ENCODE results near the gene ANO10.
"Not testable (repeated sequence)": the region's sequence is repeated elsewhere in the genome, so short reads cannot be mapped to it uniquely, and the experiment has no call there.

ANO10 gene

DNA sequence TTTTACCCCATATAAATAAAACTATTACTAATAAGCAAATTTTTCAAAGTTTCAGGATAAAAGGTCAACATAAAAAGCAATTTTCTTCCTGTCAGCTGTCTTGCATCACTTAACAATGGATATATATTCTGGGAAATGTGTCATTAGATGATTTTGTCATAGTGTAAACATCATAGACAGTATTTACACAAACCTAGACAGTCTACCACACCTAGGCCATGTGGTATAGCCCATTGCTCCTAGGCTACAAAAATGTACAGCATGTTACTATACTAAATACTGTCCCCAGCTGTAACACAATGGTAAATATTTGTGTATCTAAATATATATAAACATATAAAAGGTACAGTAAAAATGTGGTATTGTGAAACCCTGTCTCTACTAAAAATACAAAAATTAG is 156.7 kb downstream of the ANO10 start:
- DNase-seq, result no peak

DNA sequence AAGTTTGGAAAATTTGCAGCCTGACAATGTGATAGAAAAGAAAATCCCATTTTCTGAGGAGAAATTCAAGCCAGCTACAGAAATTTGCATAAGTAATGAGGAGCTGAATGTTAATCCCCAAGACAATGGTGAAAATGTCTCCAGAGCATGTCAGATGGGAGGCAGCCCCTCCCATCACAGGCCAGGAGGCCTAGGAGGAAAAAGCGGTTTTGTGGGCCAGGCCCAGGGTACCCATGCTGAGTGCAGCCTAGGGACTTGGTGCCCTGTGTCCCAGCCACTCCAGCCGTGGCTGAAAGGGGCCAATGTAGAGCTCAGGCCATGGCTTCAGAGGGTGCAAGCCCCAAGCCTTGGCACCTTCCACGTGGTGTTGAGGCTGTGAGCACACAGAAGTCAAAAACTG is 159.2 kb downstream of the ANO10 start:
- not testable (repeated sequence) for DNase-seq

GRCh38 chr3:43461345-43461744 is 160.5 kb downstream of the ANO10 start:
- DNase-seq, result no peak

DNA sequence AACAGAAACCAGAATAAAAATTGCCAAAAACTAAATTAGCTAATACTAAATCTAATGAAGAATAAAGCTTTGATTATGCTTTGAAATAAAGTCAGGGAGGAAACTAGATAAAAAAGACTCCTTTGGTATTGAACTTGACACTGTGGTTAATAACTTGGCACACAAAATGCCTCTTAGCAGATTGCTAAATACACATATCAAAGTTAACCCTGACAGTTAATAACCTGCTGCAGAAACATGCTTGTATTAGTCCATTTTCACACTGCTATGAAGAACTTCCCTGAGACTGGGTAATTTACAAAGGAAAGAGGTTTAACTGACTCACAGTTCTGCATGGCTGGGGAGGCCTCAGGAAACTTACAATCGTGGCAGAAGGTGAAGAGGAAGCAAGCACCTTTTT is 164.8 kb downstream of the ANO10 start:
- DNase-seq, result not testable (repeated sequence)

DNA sequence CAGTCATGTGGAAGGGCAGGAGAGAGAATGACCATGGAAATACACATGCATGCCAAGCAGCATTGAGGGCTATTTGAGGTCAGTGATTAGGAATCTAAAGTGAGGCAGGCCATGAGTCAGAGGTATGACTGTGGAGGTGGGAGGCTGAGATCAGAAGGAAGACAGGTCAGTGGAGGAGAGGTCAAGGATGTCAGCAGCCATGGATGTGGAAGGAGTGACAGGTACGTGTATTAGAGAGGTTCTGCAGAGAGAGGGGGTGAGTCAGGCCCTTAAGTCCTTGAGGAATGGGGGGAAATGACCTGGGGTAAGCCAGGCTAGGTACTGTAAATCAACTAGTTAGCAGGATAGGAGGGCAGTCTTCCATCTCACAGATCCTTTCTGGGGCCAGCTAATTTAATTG is 166.6 kb downstream of the ANO10 start:
- DNase-seq, result no peak

GRCh38 chr3:43453981-43454380 is 167.8 kb downstream of the ANO10 start:
- DNase-seq, result no peak

DNA sequence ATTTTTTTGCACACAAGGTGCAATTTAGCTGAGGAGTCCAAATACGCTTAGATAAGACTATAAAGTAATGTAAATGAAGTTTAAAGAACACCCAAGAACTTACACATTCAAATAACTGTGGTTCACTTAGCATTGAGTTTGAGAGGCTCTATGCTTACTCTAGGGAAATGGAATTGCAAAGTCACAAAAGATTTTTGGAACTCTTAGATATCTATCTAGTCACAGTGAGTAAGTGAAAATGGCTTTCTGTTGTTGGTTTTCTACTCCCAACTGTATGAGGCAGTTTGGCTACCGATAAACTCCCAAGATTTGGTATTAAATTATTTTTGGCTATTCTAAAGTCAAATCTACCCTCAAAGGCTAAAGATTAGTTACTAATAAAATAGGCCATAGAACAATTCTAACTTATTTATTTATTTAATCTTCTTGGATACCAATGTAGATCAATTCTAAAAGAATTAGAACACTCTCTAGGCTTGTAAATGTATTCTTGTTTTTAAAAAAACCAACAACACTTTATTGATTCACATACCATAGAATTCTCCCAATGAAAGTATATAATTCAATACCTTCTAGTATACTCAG is 170.0 kb downstream of the ANO10 start:
- DNase-seq, result no peak

- no peak for DNase-seq
These were observed 173.7 kb downstream of the ANO10 start for GRCh38 chr3:43448098-43448497.

GRCh38 chr3:43445820-43446219 is 176.0 kb downstream of the ANO10 start:
- no peak for DNase-seq

DNA sequence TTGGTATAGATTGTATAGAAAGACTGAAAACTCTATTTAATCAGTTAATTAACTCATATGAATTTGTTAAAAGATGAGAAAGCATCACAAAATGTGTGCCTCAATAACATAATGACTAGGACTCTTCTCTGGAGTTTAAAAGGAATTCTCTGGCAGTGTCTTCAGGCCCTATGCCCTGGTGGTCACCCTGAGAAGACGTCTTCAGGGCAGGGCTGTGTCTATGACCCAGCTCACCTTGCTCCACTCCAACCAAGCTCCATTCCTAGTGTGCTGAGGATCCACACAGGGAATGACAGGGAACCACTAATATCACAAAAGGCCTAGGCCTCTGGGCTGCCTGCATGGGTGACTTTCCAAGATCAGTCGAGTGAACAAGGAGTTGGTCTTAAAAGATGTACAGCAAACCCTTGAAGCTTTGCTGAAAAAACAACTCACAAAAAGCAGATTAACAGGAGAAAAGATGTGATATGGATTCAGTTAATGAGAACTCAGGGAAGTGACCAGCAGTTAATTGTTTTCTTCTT is 178.9 kb downstream of the ANO10 start:
- no peak for DNase-seq

DNA sequence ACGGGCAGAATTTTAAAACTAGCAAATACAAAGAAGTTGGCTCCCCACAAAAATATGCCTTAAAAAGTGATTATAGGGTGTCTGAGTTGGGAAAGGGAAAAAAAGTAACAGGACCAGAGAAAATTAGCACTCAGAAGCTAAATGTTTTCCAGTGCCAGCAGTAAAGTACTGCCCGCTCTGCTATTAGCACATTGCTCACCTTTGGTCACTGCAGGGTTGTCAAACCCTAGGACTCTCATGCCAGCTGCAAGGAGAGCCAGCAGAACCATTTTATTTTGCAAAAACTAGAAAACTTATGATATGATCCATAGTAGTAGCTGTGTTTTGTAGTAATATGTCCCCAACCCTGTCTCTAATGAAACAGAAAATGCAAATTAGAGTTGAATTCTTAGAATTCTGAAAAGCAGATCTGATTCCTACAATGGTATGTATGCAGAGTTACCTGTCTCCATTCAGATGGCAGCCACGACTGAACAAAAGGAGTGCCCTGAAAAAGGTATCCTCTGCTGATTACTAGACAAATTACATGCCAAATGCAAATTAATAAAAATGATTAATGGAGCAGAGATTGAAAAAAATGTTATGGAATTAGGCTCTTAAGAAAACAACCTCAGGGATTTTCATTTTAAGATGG is 185.2 kb downstream of the ANO10 start:
- DNase-seq, result no peak

- no peak for DNase-seq
These were observed 186.1 kb downstream of the ANO10 start for GRCh38 chr3:43435706-43436105.

DNA sequence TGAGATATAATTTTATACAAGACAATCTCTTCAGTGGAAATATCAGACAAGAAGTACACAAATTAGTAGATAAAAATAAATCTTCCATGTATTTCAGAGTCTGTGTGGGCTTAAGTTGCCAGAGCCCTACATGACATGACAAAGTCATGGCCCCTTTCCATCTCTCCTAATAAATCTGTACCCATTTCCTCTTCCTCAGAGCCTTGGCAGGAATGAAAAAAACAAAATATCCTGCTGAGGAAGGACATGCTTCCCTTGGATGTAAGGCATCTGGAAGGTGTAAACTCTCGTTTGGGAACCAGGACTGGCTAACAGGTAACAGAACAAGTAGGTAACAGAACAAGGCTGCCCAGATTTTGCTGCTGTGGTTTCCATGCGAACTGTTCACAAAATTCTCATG is 187.4 kb downstream of the ANO10 start:
- DNase-seq, result no peak

DNA sequence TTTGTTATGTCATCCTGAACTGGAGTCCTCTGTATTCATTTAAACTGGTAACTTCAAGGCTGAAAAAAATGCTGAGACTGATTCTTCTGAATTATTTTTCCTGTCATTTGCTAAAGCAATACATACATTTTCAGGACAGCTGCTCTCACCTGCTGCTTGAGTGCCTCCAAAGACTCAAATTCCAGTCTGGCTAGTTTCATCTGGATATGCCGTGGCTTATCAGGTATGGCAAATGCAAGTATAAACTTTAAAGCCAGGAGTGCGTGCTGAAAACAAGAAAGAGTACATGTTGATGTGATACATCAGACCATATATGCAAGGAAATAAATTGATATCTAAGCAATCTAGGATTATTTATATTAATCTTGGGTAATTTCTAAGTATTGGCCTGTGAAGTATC is 189.3 kb downstream of the ANO10 start:
- no peak for DNase-seq

DNA sequence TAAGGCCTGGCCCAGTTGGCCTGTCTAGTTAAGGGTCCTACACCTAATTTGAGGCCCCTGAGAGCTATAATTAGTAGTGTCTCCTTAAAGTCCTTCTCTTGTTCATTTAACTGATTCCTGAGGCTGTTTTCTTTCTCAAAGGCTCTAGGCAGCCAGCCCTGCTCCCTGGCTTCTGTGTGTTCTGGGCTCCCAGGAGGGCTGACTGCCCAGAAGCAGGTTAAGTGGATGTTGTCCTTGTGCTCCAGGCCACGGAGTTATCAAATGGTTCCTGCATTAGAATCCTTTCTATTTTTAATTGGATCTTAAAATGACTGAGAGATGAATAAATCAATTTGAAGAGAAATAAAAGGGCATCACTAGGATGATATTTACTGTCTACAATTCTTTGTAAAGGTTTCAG is 195.4 kb downstream of the ANO10 start:
- no peak for DNase-seq

DNA sequence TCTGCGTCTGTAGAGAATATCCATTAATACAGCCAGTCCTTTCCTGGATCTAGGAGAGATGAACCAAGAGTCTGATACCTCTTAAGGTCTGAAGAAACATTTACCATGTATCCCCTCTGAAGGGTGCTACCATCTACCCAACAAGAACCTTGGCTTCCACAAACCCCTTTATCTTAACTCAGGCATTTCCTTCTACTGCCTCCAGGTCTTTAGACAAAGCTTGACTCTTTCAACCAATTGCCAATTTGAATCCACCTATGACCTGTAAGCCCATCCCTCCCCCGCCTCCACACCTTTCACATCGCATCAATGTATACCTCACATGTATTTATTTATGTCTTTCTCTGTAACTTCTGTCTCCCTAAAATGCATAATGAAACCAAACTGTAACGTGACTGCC is 196.0 kb downstream of the ANO10 start:
- no peak for DNase-seq

GRCh38 chr3:43423639-43424038 is 198.2 kb downstream of the ANO10 start:
- DNase-seq, result no peak

GRCh38 chr3:43423142-43423541 is 198.7 kb downstream of the ANO10 start:
- DNase-seq, result no peak

- no peak for DNase-seq
These were observed 203.1 kb downstream of the ANO10 start for GRCh38 chr3:43418601-43419272.

- no peak for DNase-seq
These were observed 204.7 kb downstream of the ANO10 start for GRCh38 chr3:43417133-43417532.

DNA sequence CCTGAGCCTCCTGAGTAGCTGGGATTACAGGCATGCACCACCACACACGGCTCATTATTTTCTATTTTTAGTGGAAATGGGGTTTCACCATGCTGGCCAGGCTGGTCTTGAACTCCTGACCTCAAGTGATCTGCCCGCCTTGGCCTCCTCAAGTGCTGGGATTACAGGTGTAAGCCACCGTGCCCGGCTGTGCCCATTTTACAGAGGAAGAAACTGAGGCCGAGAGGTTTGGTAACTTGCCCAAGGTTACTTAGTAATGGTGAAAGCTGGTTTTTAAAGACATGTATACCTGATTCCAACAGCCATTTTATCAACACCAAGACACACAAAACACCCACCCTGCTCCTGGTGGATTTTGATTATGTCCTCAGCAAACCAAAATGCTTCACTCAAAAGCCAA is 206.7 kb downstream of the ANO10 start:
- no peak for DNase-seq

DNA sequence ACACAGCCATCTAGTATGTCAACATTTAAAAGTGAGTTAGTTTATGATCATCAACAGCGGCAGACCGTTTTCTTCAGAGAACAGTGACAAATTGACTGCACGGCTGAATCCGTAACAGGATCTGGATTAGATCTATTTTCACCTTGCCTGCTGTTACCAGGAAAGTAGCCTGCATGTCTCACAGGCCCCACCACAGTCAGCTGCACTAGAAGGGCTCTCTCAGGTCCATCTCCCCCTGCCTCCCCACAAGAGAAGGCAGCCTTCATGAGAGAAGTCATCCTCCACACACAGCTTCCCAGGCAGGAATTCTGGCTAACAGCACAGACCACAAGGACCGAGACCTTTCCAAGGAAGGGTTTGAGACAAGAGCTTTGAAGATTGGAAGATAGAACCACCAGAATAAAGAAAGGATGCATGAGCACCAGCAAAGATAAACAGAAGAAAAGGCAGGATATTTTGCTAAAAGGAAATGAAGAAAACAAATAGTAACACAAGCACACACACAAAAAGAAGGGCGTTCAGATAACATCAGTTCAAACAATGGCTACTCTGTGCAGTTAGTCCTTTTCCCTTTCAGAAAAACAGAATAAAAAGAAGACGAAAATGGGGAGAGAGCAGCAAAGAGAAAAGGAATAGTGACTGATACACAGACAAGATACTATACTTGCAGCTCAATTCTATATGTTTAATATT is 208.0 kb downstream of the ANO10 start:
- no peak for DNase-seq

DNA sequence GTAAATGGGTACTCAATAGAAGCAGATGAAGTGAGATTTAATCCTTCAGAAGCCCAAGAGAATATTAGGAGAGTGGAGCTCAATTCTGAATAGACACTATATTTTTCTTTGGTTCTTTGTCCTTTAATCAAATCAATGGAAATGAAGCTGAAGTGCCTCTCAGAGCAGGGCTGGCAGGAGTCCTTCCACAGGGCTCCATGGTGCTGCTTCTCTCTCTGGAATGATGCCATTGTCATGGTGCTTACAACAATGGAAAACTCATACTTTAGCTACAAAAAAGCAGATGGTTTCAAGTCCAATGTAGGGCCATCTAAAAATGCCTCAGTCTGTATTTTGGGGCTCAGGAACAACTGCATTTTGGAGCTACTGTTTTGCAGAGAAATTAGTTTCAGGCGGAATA is 210.4 kb downstream of the ANO10 start:
- no peak for DNase-seq

- DNase-seq, result no peak
These were observed 211.2 kb downstream of the ANO10 start for GRCh38 chr3:43410592-43410991.
